A204.1 (cell line): ENCODE measurements around the gene RIPOR1.
A peak's percentile ranks its signal among the peaks of the same experiment; 100 is the strongest.

Source experiments
- FAIRE-seq: peaks from 2 replicates; lab custom pipeline; 2012; peaks lifted over from hg19 to GRCh38; lab: Jason Lieb, UNC

The RIPOR1 gene

GRCh38 chr16:67560827-67561342 is 32.3 kb downstream of the RIPOR1 start:
- no peak for FAIRE-seq

- no peak for FAIRE-seq
Observed at GRCh38 chr16:67561501-67561823, 32.8 kb downstream of the RIPOR1 start.

GRCh38 chr16:67561824-67562525 is 33.3 kb downstream of the RIPOR1 start:
- peak; percentile 52 for FAIRE-seq

GRCh38 chr16:67562526-67562917 is 33.9 kb downstream of the RIPOR1 start, which contains the start of gene CTCF:
TSS of gene CTCF (plus strand) at chr16:67562526. CDS start at chr16:67610833, 48,307 bp downstream.
- FAIRE-seq, result no peak

- FAIRE-seq, result no peak
Observed at GRCh38 chr16:67562918-67563707, 34.5 kb downstream of the RIPOR1 start.

GRCh38 chr16:67563708-67564468 is 35.3 kb downstream of the RIPOR1 start:
- no peak for FAIRE-seq

- no peak for FAIRE-seq
Observed at GRCh38 chr16:67565470-67566100, 37.0 kb downstream of the RIPOR1 start.

- FAIRE-seq, result no peak
Observed at GRCh38 chr16:67571464-67571863, 42.8 kb downstream of the RIPOR1 start.

- no peak for FAIRE-seq
Observed at GRCh38 chr16:67571981-67572431, 43.4 kb downstream of the RIPOR1 start.

- FAIRE-seq, result no peak
Observed at GRCh38 chr16:67579686-67580085, 51.1 kb downstream of the RIPOR1 start.

- FAIRE-seq, result no peak
Observed at GRCh38 chr16:67580202-67580601, 51.6 kb downstream of the RIPOR1 start.

- no peak for FAIRE-seq
Observed at GRCh38 chr16:67593288-67593687, 64.7 kb downstream of the RIPOR1 start.

- no peak for FAIRE-seq
Observed at GRCh38 chr16:67593701-67594100, 65.1 kb downstream of the RIPOR1 start.

GRCh38 chr16:67594256-67594915 is 65.8 kb downstream of the RIPOR1 start:
- no peak for FAIRE-seq

- no peak for FAIRE-seq
Observed at GRCh38 chr16:67594956-67595355, 66.3 kb downstream of the RIPOR1 start.
